ENCODE measurements around the gene TMEM176A. TPM values are rescaled to one million over a fixed set of nuclear protein-coding genes. Genes with fewer than 3 reads are reported as not detected.

Gene TMEM176A
- total and polyA plus RNA-seq, 8 donors = 2.7 to 48.8 (median 5.9) TPM

DNA sequence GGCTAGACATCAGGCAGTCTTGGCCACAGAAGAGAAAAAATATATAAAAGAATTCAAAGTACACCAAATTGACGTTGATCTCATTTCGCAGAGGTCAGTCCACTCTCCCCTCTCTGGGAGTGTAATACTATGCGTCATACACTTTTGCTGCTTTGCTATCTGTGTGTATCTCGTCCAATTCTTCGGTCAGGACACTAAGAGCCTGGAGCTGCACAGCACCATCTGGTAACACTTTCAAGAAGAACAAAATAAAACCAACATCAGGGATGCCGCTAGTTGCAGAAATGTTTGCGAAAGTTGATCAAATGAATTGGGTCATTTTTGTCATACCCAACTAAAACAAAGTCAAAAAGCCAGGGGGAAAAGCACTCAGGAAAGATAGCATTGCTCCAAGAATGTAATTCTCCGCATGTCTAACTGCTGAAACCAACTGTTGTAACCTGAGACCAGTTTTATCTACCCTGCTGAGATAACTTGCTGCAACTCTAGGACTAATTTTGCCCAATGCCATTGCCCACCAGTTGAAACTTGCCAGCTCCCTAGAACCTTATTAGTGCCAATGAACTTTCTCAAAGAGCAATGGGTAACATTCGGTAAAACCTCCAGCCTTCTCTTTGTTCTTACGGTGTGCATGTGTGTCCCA is 23.0 kb downstream of the TMEM176A start:
- intact Hi-C loops (cut with DNase I) = no loop called here

DNA sequence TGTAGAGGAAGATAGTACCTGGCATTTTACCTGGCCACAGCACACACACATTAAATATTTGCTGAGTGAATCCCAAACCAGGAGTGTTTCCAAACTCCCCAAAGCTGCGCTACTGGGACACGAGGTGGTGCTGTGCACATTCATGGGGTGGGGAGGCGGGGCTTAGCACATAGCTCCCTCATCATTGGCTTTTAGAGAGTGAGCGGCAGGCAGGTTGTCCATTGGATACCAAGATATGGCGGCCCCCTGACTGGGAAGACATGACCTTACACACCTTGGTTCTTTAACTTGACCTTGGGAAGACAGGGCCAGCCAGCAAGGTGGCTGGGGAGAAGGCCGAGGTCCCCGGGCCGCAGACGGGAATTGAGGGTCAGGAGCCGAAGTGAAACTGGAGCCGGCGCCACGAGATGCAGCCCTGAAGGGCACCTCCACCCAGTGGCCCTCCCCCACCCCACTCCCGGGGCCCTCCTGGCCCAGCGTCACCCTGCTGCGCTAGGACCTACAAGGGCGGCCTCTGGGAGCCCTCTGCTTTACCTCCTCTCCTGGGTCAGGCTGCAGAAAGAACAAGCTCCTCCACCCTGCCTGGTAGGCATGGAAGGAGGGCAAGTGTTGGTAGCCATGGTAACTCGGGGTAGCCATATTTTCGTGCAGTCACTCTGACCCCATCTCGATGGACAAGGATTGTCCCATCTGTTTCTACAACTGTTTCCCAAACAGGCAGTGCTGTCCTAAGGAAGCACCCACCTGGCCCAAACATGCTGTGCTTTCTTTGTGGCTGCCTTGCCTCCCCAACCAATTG is 24.0 kb downstream of the TMEM176A start:
- Histone ChIP-seq H3K27me3 (no peaks in the 10 kb centered on the region), H3K4me3 (no peak overlapping the region), H3K9me3 (no peaks in the 10 kb centered on the region), H3K36me3 (no peaks in the 10 kb centered on the region), H3K27ac (no peak overlapping the region), H3K4me1 (no peaks in the 10 kb centered on the region)
- DNase-seq = no peak
- ATAC-seq = no peak
- intact Hi-C loops (cut with DNase I) = no loop called here
- TF ChIP-seq CTCF (IDR thresholded peaks at IDR 0.05) = no peak

More for the DNA sequence above, 23.0 kb downstream of the TMEM176A start:
- ATAC-seq = peak; percentile 46
- no peak for TF ChIP-seq CTCF (IDR thresholded peaks at IDR 0.05)
- H3K27ac ChIP-seq = no peak overlapping the region
- no peaks in the 10 kb centered on the region for H3K27me3 ChIP-seq
- no peak overlapping the region for H3K4me3 ChIP-seq
- H3K36me3 ChIP-seq = no peaks in the 10 kb centered on the region
- no peaks in the 10 kb centered on the region for H3K9me3 ChIP-seq
- no peaks in the 10 kb centered on the region for H3K4me1 ChIP-seq
- no peak for DNase-seq

DNA sequence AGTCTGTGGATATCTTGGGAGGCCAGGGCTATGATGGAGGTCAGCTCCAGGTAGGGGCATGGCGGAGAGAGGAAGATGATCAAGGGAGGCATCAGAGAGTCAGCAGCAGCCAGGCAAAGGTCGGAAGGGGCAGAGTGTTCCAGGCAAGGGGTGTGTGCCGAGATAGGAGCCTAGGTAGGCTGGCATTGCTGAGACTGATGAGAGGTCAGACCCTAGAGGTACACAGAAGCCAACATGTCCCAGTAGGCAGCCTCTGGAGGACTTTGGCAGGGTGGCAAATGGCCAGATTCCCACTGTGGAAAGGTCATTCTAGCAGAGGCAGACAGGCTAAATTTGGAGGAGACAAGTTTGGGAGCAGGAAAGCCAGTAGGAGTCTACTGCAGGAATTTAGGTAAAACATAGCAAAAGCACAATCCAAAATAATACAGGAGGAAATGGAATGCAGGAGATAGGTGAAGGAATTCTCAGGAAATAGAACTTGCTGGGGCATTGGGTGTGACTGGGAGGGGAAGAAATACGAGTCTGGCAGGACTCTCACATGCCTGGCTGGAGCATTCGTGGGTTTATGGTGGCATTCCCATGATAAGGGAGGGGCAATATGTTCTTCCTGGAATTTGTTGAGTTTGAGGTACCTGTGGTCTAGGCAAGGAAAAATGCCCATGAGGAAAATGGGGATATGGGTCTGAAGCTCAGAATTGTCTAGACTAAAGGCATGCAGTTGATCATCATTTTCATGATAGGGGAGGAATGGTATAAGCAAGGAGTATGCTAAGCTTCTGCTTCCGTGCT is 25.7 kb downstream of the TMEM176A start:
- ATAC-seq (no peak), DNase-seq (no peak)
- no peaks in the 10 kb centered on the region for H3K27me3 ChIP-seq
- H3K4me1 ChIP-seq = no peaks in the 10 kb centered on the region
- H3K9me3 ChIP-seq = no peaks in the 10 kb centered on the region
- intact Hi-C loops (cut with DNase I) = no loop called here
- no peak for TF ChIP-seq CTCF (IDR thresholded peaks at IDR 0.05)
- no peaks in the 10 kb centered on the region for H3K36me3 ChIP-seq
- H3K27ac ChIP-seq = no peak overlapping the region
- H3K4me3 ChIP-seq = no peak overlapping the region

GRCh38 chr7:150828384-150828783 is 27.8 kb downstream of the TMEM176A start:
- intact Hi-C loops (cut with DNase I) = no loop called here
- peaks cover 0 to 7% of the 10 kb centered on the region in 2 donors for H3K27me3 ChIP-seq
- H3K27ac ChIP-seq = no peak overlapping the region
- no peaks in the 10 kb centered on the region for H3K9me3 ChIP-seq
- TF ChIP-seq CTCF (IDR thresholded peaks at IDR 0.05) = no peak
- H3K4me3 ChIP-seq = no peak overlapping the region
- DNase-seq = no peak
- no peak for ATAC-seq
- no peaks in the 10 kb centered on the region for H3K4me1 ChIP-seq
- H3K36me3 ChIP-seq = no peaks in the 10 kb centered on the region

DNA sequence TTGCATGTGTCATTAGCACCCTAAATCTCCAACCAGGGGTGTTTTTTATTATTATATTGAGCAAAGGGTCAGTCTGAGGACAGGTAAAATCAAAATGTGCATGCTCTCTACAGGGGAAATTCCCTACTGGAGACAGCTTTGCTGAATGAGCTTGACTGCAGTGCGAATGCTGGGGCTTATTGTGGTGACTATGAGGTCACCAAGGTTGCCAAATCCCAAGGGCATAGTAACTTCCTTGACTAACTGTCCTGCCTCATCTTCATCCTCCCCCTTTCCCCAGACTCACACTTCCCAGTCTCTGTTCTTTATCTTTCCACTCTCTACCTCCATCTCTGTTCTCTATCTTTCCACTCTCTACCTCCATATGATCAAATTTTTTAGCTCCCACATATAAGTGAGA is 28.9 kb downstream of the TMEM176A start:
- no peak for DNase-seq
- ATAC-seq = no peak
- no peaks in the 10 kb centered on the region for H3K4me1 ChIP-seq

More for the DNA sequence above, 28.9 kb downstream of the TMEM176A start:
- Histone ChIP-seq H3K27ac (no peak overlapping the region), H3K27me3 (peaks cover 0 to 7% of the 10 kb centered on the region in 2 donors), H3K9me3 (no peaks in the 10 kb centered on the region), H3K36me3 (no peaks in the 10 kb centered on the region), H3K4me3 (no peak overlapping the region)
- no peak for TF ChIP-seq CTCF (IDR thresholded peaks at IDR 0.05)
- intact Hi-C loops (cut with DNase I) = no loop called here

All from left lung (tissue), 10 donors.